GM18520 (cell line): Measurements from ENCODE around the gene MAMLD1.

Experiments used
- ATAC-seq: cut with Tn5 transposase; IDR thresholded peaks from one replicate; pipeline ENCODE4 v1.9.1; 2021; ENCODE audit not compliant: unreplicated experiment

MAMLD1 gene

DNA sequence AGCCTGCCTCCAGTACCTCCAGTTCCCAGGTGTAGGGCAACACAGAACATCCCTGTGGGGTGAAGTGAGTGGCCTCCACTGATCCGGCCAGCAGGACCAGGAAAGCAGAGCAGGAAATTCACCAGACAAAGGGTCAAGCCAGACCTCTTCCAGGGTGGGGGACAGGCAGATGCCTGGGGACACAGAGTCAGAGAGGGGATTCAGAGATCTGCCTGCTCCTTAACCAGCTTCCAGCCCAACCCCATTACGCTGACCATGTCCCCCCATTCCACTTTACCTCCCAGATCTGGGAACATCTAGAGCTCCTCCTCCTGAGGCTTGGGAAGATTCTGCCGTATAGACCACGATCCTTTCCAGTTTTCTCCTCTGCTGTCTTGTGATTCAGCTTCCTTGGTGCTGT is 132.4 kb downstream of the MAMLD1 start:
- ATAC-seq, result no peak

DNA sequence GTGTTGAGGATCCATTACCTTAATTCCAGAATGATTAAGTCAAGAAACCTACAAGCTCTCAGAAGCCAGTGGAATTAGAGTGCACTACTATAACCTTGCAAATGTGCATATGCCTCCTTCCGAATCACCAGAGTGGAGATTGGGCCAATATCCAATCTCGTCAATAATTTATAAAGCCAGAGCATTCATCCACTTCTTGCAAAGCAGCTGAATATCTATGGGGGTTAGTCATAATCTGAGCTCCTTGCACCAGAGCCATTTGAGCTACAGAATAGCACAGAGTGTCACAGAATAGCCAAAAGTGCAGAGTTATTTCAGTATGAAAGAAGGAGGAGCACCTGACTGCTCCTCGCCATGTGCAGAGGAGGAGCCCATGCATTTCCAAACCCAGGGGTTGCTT is 136.1 kb downstream of the MAMLD1 start:
- ATAC-seq, result no peak

DNA sequence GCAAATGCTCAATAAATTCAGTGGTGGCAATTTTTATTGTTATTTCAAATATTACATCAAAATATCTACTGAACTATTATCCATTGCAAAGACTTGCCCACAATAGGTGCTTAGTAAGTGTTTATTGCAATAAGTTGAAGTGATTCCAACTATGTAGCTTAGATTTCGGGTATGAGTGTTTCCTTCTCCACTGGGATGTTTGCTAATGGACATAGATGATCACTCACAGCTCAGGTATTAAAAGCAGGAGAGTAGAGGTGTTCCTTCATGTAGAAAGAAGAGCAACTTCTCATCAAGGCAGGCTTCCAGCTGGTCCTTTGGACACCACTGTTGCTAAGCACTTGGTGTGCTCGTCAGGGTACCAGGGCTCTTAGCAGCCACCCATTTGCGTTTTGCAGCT is 139.0 kb downstream of the MAMLD1 start:
- no peak for ATAC-seq

DNA sequence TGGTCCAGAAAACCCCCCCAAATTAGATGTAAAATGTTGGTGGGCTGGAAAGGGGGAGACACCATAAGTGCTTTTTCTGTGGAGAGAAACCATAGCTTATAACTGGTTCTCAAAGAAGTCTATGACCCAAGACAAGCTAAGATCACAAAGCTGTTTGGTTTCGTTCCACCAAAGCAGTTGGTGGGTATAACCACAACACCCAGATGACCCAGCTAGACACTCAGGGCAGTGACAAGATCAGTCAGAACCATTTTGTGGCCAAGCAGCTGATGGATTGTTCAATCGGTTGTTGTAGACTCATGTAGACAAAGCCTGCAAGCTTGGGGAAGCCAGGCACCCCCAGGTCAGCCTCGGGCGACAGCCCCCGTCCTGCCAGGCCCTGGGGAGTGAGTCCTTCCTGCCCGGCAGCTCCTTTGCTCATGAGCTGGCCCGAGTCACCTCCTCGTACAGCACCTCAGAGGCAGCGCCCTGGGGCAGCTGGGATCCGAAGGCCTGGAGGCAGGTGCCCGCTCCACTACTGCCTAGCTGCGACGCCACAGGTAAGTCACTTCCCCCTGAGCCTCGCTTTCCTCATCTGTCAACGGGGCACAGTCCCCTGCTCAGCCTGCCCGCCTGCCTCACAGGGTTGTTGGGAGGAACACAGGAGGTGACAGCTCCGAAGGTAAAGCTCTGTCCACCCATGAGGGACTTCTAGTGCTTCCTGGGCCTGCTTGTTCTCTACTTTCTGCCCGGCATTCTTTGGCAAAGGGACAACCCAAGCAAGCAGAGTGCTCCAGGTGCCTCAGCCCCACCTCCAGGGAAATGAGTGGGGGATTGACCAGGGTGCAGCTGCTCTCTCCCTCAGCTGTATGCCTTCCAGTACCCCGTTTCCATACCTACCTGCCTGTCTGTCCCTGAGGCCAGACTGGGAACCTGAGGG is 140.1 kb downstream of the MAMLD1 start:
- no peak for ATAC-seq

DNA sequence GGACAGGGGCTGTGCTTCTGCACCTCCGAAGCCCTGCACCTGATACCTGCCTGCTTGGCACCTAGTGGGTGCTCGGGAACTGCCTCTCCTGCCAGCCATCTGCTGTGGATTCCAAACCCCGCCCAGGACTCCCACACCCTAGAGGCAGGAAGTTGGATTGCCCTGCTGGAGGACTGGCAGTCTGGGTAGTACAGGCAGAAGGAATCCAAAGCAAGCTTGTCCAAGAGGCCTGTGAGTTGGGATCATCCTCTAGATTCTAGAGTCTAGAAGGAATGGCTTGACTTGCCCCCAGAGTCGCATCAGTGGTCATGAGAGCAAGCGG is 140.7 kb downstream of the MAMLD1 start:
- ATAC-seq, result no peak

DNA sequence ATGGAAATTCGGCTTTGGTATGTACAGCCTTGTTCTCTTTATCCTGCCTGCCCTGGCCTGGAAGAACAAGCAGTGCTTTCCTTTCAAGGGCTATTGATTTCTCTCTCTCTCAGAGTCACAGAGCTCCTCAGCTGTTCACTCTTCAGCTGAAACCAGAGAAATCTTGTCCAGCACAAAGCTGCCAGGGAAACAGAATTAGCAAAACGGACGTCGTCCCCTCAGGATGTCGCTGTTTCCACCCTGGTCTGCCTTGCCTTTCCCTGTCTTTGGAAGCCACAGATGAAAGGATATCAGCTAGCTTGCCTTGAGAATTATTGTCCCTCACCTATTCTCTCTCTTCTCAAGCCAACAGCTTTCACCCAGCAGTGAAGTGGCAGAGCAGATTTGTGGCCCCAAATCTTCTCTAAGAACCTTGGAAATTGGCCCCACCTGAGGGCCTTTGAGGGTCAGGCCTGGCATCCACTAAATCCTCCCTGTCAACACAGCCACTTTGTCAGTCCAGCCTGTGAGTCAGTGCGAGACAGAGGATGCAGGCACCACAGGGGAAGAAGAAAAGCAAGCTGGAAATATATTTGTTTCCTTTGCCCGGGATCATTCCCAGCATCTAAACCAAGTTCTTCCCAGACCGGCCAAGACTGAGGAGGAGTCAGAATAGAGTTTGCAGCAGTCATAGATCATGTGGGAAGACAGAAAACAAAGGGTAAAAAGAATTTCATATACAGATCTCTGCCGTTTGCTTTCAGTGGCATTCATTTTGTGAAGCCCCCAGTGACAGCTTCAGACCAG is 141.5 kb downstream of the MAMLD1 start:
- no peak for ATAC-seq

DNA sequence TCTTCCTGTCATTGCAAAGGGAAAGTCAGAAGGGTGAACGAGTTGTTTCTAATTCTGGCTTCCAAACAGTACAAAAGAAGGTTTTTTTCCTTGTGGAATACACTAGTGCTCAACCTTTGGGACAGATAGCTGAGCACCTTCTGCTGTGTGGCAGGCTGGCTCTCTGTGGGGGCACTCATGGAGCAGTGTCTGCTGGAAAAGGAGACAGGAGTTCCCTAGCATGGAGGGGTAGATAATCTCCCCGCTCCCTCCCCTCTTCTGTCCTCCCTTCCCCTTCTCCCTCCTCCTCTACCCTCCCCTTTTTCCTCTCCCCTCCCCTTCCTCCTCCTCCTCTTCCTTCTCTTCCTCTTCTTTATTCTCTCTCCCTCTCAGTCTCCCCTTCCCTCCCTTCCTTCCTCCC is 142.9 kb downstream of the MAMLD1 start:
- ATAC-seq, result no peak

DNA sequence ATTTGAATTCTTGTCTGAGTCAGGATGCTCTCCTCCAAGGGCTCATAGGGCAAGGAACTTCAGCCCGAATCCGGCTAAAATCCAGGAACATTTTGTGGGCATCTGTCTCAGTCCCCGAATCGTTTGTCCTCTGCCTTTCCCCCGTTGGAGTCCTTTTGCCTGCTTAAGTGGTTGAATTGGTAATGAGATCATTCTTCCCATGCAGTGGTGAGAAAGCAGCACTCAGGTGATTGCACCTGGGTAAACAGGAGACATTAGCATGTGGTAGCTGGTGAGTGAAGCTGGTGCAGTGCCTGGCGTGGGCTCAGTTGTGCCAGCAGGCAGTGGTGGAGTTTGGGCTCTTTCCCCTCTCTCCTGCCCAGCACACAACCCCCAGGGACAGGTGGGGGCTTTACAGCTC is 143.4 kb downstream of the MAMLD1 start:
- ATAC-seq, result no peak

DNA sequence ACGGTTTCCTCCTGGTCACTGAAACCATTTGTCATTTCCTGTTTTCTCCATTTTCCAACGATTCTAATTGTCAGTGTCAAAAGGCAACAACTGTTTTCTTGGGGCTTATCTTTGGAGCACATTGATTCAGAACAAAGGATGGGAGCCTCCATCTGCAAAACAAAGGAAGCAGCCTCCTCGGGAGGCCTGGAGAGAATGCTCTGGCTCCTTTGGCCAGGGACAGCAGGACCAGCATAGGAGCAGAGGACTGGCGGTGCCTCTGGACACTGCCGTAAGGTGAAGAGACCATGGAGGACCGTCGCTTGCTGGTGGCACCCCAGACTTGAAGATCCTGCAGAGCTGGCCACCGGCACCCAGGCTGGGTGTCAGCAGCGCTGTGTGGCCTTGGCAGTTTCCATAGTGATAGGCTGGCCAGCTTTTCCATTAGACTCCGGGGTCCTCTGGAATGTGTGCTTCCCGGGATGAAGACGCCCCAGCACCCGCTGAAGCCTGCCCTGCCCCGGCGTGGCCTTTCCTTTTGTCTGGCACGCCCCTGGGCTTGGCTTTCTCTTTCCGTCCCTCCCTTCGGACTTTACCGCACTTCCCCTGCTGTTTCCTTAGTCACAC is 144.2 kb downstream of the MAMLD1 start:
- no peak for ATAC-seq

DNA sequence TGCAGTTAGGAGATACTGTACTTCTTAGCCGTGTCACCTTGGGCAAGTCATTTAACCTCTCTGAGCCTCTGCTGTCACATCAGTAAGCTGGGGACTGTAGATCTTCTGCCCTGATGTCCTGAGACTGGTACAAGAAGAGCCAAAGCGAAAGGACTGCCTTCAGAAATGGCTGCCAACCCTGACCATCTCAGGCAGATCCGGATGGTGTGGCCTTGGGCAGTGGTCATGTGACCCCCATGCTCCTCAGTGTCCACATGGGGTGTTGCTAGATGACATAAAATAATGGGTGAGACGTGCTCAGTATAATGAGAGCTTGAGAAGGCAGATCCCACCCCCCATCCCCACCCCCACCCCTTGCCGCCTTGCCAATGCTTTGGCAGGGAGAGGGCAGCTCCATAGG is 144.9 kb downstream of the MAMLD1 start:
- ATAC-seq, result no peak

DNA sequence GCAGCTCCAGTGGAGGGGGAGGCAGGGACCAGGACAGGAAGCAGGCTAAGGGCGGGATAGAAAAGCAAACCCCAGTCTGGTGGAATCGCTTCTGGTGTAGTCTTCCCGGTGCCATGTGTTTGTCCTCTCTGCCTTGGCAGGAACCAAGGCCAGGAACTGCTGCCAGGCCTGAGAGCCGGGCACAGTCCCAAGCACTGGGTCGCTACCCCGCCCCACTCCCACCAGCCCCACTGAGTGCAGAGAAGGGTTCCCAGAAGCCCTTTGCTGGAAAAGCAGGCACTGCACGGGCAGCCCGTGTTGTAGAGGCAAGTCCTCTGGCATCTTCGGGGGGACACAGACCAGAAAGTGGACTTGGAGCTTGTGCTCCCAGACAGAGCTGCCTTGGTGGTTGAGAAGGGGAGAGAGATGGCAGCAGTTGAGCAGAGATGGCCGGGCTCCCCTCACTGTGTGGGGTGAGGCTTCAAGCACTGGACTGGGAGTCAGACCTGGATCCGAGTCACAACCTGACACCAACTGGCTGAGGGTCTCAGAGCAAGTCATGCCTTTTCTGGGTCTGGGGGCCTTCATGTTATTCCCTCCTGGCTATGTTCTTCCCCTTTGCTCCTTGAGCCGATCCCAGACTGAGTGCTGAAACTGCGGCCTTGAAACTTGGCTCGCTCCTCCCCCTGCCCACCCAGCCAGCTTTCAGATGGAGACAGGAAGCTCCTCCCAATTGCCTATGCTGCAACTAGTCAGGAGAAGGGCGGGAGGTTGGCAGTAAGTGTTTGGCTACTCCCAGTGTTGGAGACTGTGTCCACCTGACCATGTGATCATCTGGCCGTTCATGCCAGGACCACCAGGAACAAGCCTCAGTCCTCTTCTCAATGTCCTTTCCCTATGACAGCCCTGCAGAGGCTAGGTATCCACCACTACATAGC is 145.6 kb downstream of the MAMLD1 start:
- no peak for ATAC-seq

DNA sequence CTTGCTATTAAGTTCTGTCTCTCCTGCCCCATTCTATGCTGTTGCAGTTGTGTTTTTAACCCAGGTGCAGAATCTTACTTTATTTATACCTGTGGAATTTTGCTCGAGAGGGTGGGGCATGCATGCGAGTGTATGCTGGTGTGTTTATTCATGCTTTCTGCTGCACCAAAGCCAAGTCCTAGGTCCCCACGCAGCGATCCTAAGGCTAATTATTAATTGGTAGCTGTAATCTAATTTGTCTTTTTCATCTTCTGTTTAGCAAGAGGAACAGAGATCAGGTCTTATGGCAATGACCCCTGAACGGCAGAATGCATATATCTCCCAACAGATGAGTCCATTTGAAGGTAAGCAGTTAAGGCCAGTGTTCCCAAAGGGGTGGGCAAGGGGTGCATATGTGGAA is 146.6 kb downstream of the MAMLD1 start:
- ATAC-seq, result no peak

DNA sequence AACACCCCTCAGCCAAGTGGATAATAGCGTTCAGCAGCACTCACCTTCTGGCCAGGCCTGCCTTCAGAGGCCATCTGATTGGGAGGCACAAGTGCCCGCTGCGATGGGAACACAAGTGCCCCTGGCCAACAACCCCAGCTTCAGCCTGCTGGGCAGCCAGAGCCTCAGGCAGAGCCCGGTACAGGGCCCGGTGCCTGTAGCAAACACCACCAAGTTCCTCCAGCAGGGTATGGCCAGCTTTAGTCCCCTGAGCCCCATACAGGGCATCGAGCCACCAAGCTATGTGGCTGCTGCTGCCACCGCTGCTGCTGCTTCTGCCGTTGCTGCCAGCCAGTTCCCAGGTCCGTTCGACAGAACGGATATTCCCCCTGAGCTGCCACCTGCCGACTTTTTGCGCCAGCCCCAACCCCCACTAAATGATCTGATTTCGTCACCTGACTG is 149.4 kb downstream of the MAMLD1 start:
- no peak for ATAC-seq

DNA sequence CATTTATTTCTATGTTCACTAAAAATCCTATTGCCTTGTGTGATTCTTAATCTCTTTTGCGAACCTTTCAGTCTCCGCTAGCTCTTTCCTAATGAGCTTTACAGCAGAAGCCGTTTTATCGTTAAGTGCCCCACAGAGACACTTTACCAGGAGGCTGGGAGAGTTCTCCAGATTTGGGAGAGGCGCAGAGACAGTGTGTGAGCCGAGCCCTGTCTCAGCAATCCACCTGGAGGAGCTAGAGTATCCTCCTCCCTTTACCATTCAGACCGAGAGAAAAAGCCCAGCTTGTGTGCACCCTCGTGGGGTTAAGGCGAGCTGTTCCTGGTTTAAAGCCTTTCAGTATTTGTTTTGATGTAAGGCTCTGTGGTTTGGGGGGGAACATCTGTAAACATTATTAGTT is 150.4 kb downstream of the MAMLD1 start:
- ATAC-seq, result no peak

DNA sequence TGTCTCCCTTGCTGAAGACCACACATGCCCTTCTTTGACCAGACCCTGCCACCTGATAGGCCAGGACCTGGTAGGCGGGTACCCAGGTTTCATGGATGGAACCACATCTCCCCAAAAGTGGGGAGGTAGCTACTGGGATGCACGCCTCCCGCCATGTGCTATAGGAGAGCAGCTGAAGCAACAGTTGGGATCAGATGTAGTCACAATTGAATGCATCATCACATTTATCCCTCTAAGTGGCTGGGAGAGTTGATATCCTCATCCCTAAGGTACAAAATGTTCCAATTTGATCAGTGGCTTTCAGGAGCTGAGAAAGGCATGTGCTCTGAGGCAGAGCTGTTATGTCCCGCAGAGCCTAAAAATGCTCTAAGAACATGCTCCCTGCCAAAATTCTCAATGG is 151.3 kb downstream of the MAMLD1 start:
- ATAC-seq, result no peak

DNA sequence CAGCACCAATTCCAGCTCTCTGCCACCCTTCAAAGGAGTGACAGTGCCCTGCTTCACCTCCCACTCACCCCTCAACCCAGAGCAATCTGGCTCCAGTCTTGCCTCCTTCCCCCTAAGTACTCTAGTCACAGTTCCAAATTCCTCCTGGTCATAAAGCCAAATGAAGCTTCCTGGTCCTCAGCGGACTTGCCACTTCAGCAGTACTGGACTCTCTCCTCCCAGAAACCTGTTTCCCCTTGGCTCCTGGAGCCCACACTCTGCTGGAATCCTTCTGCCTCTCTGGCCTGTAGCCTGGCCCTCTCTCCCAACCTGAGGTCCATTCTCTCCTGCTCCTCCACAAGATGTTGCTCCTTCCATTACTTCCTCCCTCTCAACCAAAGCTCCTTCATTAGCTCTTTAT is 152.7 kb downstream of the MAMLD1 start:
- ATAC-seq, result no peak

DNA sequence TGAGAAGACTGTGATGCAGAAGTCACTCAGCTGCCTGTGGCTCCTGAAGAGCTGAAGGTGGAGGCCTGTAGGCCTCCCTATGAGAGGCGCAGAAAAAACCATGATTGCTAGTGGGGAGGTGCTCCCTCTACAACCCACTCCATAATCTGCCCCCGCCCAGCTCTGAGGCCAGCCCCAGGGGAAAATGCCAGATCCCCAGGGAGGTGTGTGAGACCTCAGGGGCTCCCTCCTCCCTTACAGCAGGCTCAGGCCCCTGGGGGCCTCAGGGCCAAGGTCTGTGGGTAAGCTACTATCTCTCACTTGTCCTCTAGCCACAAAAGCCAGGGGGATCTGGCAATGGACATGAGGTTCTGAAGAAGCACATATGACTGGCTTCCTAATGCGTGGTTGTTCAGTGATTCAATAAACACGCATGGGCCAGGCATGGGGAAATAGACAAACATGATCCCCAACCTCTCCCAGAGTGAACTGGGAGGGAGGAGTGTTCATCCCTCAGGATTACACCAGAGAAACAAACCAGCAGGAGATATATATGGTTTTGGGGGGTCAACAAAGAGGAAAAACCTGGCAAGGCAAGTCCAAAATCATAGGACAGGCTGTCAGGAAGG is 154.3 kb downstream of the MAMLD1 start:
- ATAC-seq, result no peak

DNA sequence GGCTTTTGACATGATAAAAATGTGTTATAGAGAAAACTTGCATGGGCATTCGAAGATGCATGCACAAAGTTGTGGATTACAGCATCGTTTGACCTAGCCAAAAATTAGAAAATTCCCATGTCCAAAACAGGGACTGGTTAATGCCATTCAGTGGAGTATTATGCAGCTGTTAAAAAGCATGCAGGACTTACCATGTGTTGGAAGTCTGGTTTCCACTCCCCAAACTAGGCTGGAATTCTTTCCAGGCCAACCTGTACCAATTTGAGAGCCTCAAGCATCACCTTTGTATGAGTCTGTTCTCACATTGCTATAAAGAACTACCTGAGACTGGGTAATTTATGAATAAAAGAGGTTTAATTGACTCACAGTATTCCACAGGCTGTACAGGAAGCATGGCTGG is 159.4 kb downstream of the MAMLD1 start:
- no peak for ATAC-seq

DNA sequence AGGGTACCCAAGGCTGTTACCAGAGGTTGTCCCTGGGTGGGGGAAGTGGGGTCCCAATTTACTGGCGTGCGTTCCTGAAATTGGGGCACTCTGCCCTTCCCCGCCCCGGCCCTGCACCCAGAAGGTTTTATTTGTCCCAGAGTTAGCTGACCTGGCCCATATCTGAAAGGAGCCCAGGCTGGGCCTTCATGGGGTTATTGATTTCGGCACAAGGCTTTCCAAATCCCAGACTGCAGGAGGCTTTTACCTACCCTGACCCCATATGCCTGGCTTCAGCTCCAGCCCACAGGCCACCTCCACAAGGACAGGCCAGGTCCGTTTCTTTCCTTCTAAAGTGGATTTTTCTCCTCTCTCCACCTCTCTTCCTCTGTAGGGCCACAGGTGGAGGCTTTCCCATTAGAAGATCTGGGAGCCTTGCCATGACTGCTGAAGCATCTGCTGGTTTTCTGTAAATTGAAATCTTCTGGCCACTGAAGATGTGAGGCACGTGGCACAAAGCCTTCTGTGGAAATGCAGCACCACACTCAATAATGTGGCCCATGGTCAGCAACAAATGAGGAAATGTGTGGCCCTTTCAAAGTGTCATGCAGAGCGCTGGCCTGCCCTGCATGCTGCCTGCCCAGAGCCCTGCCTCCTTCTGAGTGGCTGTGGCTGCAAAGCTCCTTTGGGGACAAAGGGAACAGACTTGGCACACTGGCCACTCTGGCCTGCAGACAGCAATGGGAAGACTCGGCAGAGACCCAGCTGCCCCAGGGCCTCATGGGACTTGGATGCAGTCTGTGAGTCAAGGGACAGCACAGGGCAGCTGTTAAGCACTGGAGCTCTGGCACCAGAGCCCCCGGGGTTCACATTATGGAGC is 162.2 kb downstream of the MAMLD1 start:
- no peak for ATAC-seq

DNA sequence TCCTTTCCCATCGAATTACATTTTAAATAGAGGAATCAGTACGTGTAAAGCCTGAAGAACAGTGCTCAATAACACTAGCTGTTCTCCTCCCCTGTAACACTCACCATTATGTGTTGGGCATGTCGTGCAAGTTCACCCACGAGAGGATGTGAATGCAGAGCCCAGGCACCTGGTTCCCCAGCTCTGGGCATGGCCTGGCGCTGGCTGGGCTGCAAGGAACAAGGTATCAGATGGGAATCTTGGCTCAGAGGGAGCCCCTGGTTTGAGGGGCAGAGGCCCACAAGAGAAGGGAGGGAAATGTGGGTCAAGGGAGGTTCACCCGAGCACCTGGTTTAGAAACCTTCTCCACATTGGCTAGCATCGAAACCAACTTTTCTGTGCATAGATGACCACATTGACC is 163.6 kb downstream of the MAMLD1 start:
- ATAC-seq, result no peak
